Smooth muscle cell (in vitro differentiated cells): Measurements from ENCODE around the gene REPS2. TPM values are rescaled to one million over a fixed set of nuclear protein-coding genes. Genes with fewer than 3 reads are reported as not detected.

ENCODE experiments used
- DNase-seq: peaks from one replicate; lab custom pipeline; 2025; ENCODE audit not compliant: unreplicated experiment; lab: John Stamatoyannopoulos, UW
- H2AFZ ChIP-seq: fragments of 200-600 bp; sonication (generic); 2 replicates; pipeline ENCODE4 v1.6.0; 2016; ENCODE audit warnings: antibody characterized with exemption, low read depth, mild to moderate bottlenecking
- H3F3A ChIP-seq: fragments of 200-600 bp; sonication (generic); 2 replicates; pipeline ENCODE4 v1.6.0; 2017; ENCODE audit warnings: antibody characterized with exemption, low read depth
- H3K27ac ChIP-seq: fragments of 200-600 bp; sonication (generic); 2 replicates; pipeline ENCODE4 v1.5.1; 2016; ENCODE audit warnings: low read depth, mild to moderate bottlenecking
- H3K27me3 ChIP-seq: fragments of 200-600 bp; sonication (generic); 2 replicates; pipeline ENCODE4 v1.6.1; 2016; ENCODE audit warnings: low read depth, mild to moderate bottlenecking
- H3K36me3 ChIP-seq: fragments of 200-600 bp; sonication (generic); 2 replicates; pipeline ENCODE4 v1.5.1; 2016; ENCODE audit warnings: low read depth
- H3K4me1 ChIP-seq: fragments of 200-600 bp; sonication (generic); 2 replicates; pipeline ENCODE4 v1.5.1; 2016; ENCODE audit warnings: low read depth
- H3K4me2 ChIP-seq: fragments of 200-600 bp; sonication (generic); 2 replicates; pipeline ENCODE4 v1.6.0; 2016; ENCODE audit warnings: mild to moderate bottlenecking
- H3K4me3 ChIP-seq: fragments of 200-600 bp; sonication (generic); 2 replicates; pipeline ENCODE4 v1.5.1; 2016; ENCODE audit warnings: mild to moderate bottlenecking
- H3K79me2 ChIP-seq: fragments of 200-600 bp; sonication (generic); 2 replicates; pipeline ENCODE4 v1.6.0; 2016; ENCODE audit warnings: low read depth, mild to moderate bottlenecking
- H3K9ac ChIP-seq: fragments of 200-600 bp; sonication (generic); 2 replicates; pipeline ENCODE4 v1.6.0; 2016; ENCODE audit warnings: low read depth
- H3K9me3 ChIP-seq: fragments of 200-600 bp; sonication (generic); replicated peaks from 2 replicates; pipeline ENCODE4 v1.5.1; 2016; ENCODE audit warnings: low read depth
- H4K20me1 ChIP-seq: fragments of 200-600 bp; sonication (generic); 2 replicates; pipeline ENCODE4 v1.6.0; 2016; ENCODE audit warnings: low read depth
- CTCF ChIP-seq: fragments of 200-600 bp; sonication (generic); IDR thresholded peaks from 2 replicates; pipeline ENCODE4 v1.5.1; 2017; ENCODE audit warnings: borderline replicate concordance, mild to moderate bottlenecking, antibody characterized with exemption; ENCODE audit not compliant: insufficient read depth, poor library complexity, severe bottlenecking
- WGBS: methylation state at CpG from one replicate; pipeline ENCODE4 v1.1.7; 2016; ENCODE audit warnings: low lambda C conversion rate; 5-methylcytosine and 5-hydroxymethylcytosine counted together
- polyA plus RNA-seq: library from polyadenylated mRNA; unstranded; fragments of >200 nt; fragmentation: Nextera tagmentation; extraction: Ambion mirVana; gene quantifications from 2 replicates; pipeline ENCODE4 v1.2.1, GENCODE V29; 2016
- total RNA-seq: library from RNA; depleted of rRNA; stranded (reverse); fragments of >200 nt; gene quantifications from 2 replicates; pipeline ENCODE4 v1.2.3, GENCODE V29; 2014

Gene REPS2
- total and polyA plus RNA-seq, 2 experiments from 2014 or later: 1.0 to 1.2 TPM

GRCh38 chrX:16910376-16910775 lies 36.1 kb upstream of the REPS2 start:
- Histone ChIP-seq H3K79me2 (no peaks in the 10 kb centered on the region), H3K4me1 (no peaks in the 10 kb centered on the region), H3K36me3 (no peaks in the 10 kb centered on the region), H3K27ac (no peak overlapping the region), H3F3A (no peaks in the 10 kb centered on the region), H3K27me3 (no peaks in the 10 kb centered on the region), H4K20me1 (no peaks in the 10 kb centered on the region), H3K9ac (no peak overlapping the region), H2AFZ (no peak overlapping the region), H3K4me3 (no peak overlapping the region), H3K4me2 (no peak overlapping the region), H3K9me3 (no peaks in the 10 kb centered on the region)
- no peak for DNase-seq
- 67% methylated on average over 1 of the region's 1 CpG for WGBS
- no peak for TF ChIP-seq CTCF

DNA sequence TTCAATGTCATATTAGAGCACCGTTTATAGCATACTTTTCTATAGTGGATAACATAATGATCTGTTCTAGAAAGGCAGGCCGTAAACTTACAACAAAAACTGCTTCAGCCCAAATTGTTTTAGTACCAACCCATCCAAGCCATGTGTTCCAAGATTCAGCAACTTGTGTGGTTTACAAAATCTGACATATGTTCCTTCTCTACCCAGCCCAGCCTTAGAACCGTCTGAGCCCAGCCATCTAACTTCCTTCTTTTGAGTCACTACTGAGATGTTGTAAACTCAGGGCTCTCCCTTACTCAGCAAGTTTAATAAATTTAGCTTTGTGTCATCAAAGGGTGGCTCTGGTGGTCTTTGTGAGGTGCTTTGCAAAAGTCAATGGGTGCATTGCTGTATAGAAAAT lies 32.4 kb upstream of the REPS2 start:
- Histone ChIP-seq H3K9me3 (no peaks in the 10 kb centered on the region), H3F3A (no peaks in the 10 kb centered on the region), H3K4me1 (no peaks in the 10 kb centered on the region), H3K4me3 (no peak overlapping the region), H3K4me2 (no peak overlapping the region), H3K27me3 (no peaks in the 10 kb centered on the region), H3K9ac (no peak overlapping the region), H3K36me3 (no peaks in the 10 kb centered on the region), H4K20me1 (no peaks in the 10 kb centered on the region), H2AFZ (no peak overlapping the region), H3K27ac (no peak overlapping the region), H3K79me2 (no peaks in the 10 kb centered on the region)
- 76% methylated on average over 3 of the region's 3 CpGs for WGBS
- no peak for TF ChIP-seq CTCF
- DNase-seq: no peak

- H3K36me3 ChIP-seq: no peaks in the 10 kb centered on the region
- DNase-seq: no peak
- H3K27ac ChIP-seq: no peak overlapping the region
- H3F3A ChIP-seq: no peaks in the 10 kb centered on the region
- H2AFZ ChIP-seq: no peak overlapping the region
- WGBS: 94% methylated on average over 5 of the region's 5 CpGs
- H3K9ac ChIP-seq: no peak overlapping the region
- H3K4me3 ChIP-seq: no peak overlapping the region
- H3K79me2 ChIP-seq: no peaks in the 10 kb centered on the region
- TF ChIP-seq CTCF: no peak
- H3K4me2 ChIP-seq: no peak overlapping the region
- H3K27me3 ChIP-seq: no peaks in the 10 kb centered on the region
- no peaks in the 10 kb centered on the region for H3K4me1 ChIP-seq
- H4K20me1 ChIP-seq: no peaks in the 10 kb centered on the region
- H3K9me3 ChIP-seq: no peaks in the 10 kb centered on the region
Observed at GRCh38 chrX:16916561-16916960, 29.9 kb upstream of the REPS2 start.

DNA sequence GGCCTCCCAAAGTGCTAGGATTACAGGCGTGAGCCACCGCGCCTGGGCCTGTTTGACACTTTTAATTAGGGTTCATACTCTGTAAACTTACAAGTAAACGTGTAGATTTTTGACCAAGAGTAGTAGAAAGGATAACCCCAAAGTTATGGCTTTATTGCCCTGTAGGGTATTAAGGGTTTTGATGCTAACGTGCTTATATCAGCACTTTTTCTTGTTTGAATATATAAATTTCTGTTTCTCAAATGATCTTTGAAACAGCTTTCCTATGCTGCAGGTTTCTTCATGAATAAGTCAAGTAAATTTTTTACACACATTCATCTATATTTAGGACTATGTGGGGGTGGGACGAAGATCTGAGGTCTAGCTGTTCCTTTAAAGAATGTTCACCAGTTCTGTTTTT lies 29.3 kb upstream of the REPS2 start:
- 84% methylated on average over 6 of the region's 6 CpGs for WGBS
- H4K20me1 ChIP-seq: no peaks in the 10 kb centered on the region
- H3K36me3 ChIP-seq: no peaks in the 10 kb centered on the region

More for the DNA sequence above, 29.3 kb upstream of the REPS2 start:
- Histone ChIP-seq H3K9ac (no peak overlapping the region), H3K4me2 (no peak overlapping the region), H3K4me3 (no peak overlapping the region), H3K9me3 (no peaks in the 10 kb centered on the region), H2AFZ (no peak overlapping the region), H3K27me3 (no peaks in the 10 kb centered on the region), H3K4me1 (no peaks in the 10 kb centered on the region), H3F3A (no peaks in the 10 kb centered on the region), H3K79me2 (no peaks in the 10 kb centered on the region), H3K27ac (no peak overlapping the region)
- no peak for TF ChIP-seq CTCF
- DNase-seq: no peak
